Lung (tissue), 12 donors: ENCODE measurements around the gene GPC5. TPM values are rescaled to one million over a fixed set of nuclear protein-coding genes. Genes with fewer than 3 reads are reported as not detected.

Source experiments
- ATAC-seq: fragments of 200-7000 bp; cut with Tn5 transposase; one replicate; pipeline ENCODE4 v1.9.1; 2020; ENCODE audit warnings: moderate number of reproducible peaks; ENCODE audit not compliant: insufficient read depth, low FRiP score
- DNase-seq, 3 donors: peaks; one replicate each; pipeline ENCODE4 v3.0.0-alpha.2; 2013 to 2017
- H3K27ac ChIP-seq, 2 donors: one replicate each; pipeline ENCODE4 v1.5.1; 2013; ENCODE audit warnings: mild to moderate bottlenecking in 2 of 2, moderate library complexity in 2 of 2, control low read depth in 1 of 2, inconsistent platforms in 1 of 2, low read depth in 1 of 2, low read length in 1 of 2
- H3K27me3 ChIP-seq, 3 donors: one replicate each; pipeline ENCODE4 v1.5.1; 2013; ENCODE audit warnings: low read length in 2 of 3; ENCODE audit not compliant: control insufficient read depth in 3 of 3, insufficient read depth in 3 of 3
- H3K36me3 ChIP-seq, 4 donors: one replicate each; pipeline ENCODE4 v1.5.1; 2013; ENCODE audit warnings: low read length in 4 of 4, mild to moderate bottlenecking in 1 of 4, moderate library complexity in 1 of 4; ENCODE audit not compliant: control insufficient read depth in 4 of 4, insufficient read depth in 4 of 4
- H3K4me1 ChIP-seq, 5 donors: one replicate each; pipeline ENCODE4 v1.5.1; 2013; ENCODE audit warnings: low read length in 5 of 5, mild to moderate bottlenecking in 2 of 5, moderate library complexity in 1 of 5; ENCODE audit not compliant: control insufficient read depth in 5 of 5, insufficient read depth in 5 of 5
- H3K4me3 ChIP-seq: one replicate; pipeline ENCODE4 v1.5.1; 2013; ENCODE audit warnings: mild to moderate bottlenecking, control low read depth, moderate library complexity
- H3K9ac ChIP-seq, 2 donors: one replicate each; pipeline ENCODE4 v1.5.1; 2013; ENCODE audit warnings: low read length in 2 of 2, control low read depth in 1 of 2; ENCODE audit not compliant: insufficient read depth in 1 of 2
- H3K9me3 ChIP-seq, 4 donors: one replicate each; pipeline ENCODE4 v1.5.1; 2013; ENCODE audit warnings: low read length in 3 of 4, mild to moderate bottlenecking in 1 of 4, moderate library complexity in 1 of 4; ENCODE audit not compliant: control insufficient read depth in 4 of 4, insufficient read depth in 3 of 4
- CTCF ChIP-seq: IDR thresholded peaks from 2 replicates; pipeline ENCODE4 v1.5.1; 2012; ENCODE audit warnings: mild to moderate bottlenecking; ENCODE audit errors: control extremely low read depth, extremely low read depth
- WGBS, 2 donors: extraction: QIAGEN DNeasy Blood & Tissue Kit; methylation state at CpG; one replicate each; pipeline ENCODE4 v1.1.7; 2013; 5-methylcytosine and 5-hydroxymethylcytosine counted together
- polyA plus RNA-seq, 2 donors: library from polyadenylated mRNA; stranded (reverse); fragments of 200-250 nt; gene quantifications; one replicate each; pipeline ENCODE4 v1.2.1, GENCODE V29; 2013
- total RNA-seq, 2 donors: library from RNA; depleted of rRNA in 1 of 2; stranded (reverse); fragments of >200 nt in 1 of 2; gene quantifications; one replicate each; pipeline ENCODE4 v1.2.1, GENCODE V29; 2014 to 2021
- donor health status: control.
- donor health status: control.
- donor health status: Bipolar disorder and iron deficiency.
- donor health status: healthy.
- donor health status: DM: yes; HTN: yes; CAD: no.

GPC5 gene
- total and polyA plus RNA-seq, 4 donors, result 0.55 to 37.3 (median 4.4) TPM

- WGBS, 2 donors, result 71 to 73% methylated on average over 2 of the region's 2 CpGs
Observed at GRCh38 chr13:92225861-92226260, 827.4 kb downstream of the GPC5 start.

GRCh38 chr13:92232871-92233270 lies 834.5 kb downstream of the GPC5 start:
- Histone ChIP-seq H3K4me1 (no peaks in the 10 kb centered on the region), H3K4me3 (no peak overlapping the region), H3K27me3 (no peaks in the 10 kb centered on the region), H3K9me3 (no peaks in the 10 kb centered on the region), H3K9ac (no peak overlapping the region), H3K27ac (no peak overlapping the region), H3K36me3 (no peaks in the 10 kb centered on the region)
- WGBS, 2 donors, result 79 to 80% methylated on average over 5 of the region's 5 CpGs
- DNase-seq, result no peak
- TF ChIP-seq CTCF, result no peak
- ATAC-seq, result no peak

More at GRCh38 chr13:92225861-92226260, 827.4 kb downstream of the GPC5 start:
- no peaks in the 10 kb centered on the region for H3K4me1 ChIP-seq
- peaks cover 0 to 1% (median 0%) of the 10 kb centered on the region in 4 donors for H3K9me3 ChIP-seq
- no peak for ATAC-seq
- no peak for DNase-seq
- H3K36me3 ChIP-seq, result no peaks in the 10 kb centered on the region
- no peak overlapping the region for H3K9ac ChIP-seq
- H3K27ac ChIP-seq, result no peak overlapping the region
- no peaks in the 10 kb centered on the region for H3K27me3 ChIP-seq
- TF ChIP-seq CTCF, result no peak
- no peak overlapping the region for H3K4me3 ChIP-seq

DNA sequence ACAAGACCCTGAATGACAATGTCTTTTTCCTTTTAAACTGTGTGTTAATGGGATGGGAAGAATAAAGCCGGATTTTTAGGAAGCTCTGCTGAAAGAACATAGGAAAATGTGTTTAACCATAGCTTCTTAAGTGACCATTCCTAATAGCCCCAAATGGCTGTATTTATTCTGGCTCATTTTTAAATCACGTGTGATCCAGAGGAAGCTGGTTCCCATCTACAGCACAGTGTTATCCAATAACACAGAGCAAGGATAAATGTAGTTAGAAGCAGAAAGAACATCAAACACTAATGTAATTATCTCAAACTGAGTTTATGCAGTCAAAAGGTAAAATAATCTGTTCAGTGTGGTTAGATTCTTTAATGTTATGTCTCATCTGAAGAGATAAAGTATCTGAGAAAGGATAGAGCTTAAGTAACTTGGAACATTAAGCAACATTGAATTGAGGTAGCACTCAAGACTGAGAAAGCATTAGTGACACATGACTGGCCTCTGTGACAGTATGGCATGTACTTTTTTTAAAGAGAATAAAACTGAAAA lies 853.3 kb downstream of the GPC5 start:
- no peaks in the 10 kb centered on the region for H3K27me3 ChIP-seq
- 53 to 59% methylated on average over 2 of the region's 2 CpGs for WGBS, 2 donors
- no peak overlapping the region for H3K27ac ChIP-seq
- H3K4me1 ChIP-seq, result peaks cover 0 to 23% (median 12%) of the 10 kb centered on the region in 5 donors
- no peak overlapping the region for H3K9ac ChIP-seq
- no peak overlapping the region for H3K4me3 ChIP-seq
- H3K36me3 ChIP-seq, result no peaks in the 10 kb centered on the region
- DNase-seq (peak; percentile 20 to 87 (median 76)), ATAC-seq (no peak)
- TF ChIP-seq CTCF, result no peak
- H3K9me3 ChIP-seq, result no peaks in the 10 kb centered on the region

DNA sequence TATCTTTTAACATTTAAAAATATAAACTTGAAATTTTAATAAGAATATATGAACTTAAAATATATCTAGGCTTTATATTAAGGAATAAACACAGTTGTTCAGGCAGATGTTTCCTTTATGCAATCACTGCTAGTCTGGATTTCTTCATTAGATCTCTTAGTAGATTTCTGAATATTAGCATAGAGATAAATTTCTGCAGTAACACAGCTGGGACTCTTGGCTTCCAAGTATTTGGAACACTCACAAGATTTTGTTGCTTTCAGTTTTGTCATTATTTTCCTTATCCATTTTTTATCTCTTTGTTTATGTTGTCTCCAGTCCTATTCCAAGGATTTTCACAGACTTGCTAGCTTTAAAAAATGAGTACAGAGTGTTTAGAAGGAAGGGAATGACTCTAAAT lies 857.1 kb downstream of the GPC5 start:
- Histone ChIP-seq H3K27ac (no peak overlapping the region), H3K36me3 (no peaks in the 10 kb centered on the region), H3K9ac (no peak overlapping the region), H3K9me3 (no peaks in the 10 kb centered on the region), H3K4me1 (peaks cover 0 to 18% (median 12%) of the 10 kb centered on the region in 5 donors), H3K27me3 (no peaks in the 10 kb centered on the region), H3K4me3 (no peak overlapping the region)
- no peak for ATAC-seq
- no peak for TF ChIP-seq CTCF
- peak; percentile 24 to 94 (median 91) for DNase-seq
